BJ (cell line): ENCODE data around the gene COIL. TPM values are rescaled to one million over a fixed set of nuclear protein-coding genes. Genes with fewer than 3 reads are reported as not detected.
A peak's percentile ranks its signal among the peaks of the same experiment; 100 is the strongest.

Experiments
- CTCF ChIA-PET: fragments of 350-600 bp; formaldehyde crosslinking; extraction: SDS; loops from one replicate; lab custom pipeline; 2021; ENCODE audit warnings: antibody characterized with exemption, inconsistent platforms; lab: Yijun Ruan, JAX
- POLR2A ChIA-PET: fragments of 300-600 bp; sonication (Branson Sonifier 250); formaldehyde crosslinking; extraction: SDS; loops from one replicate; lab custom pipeline; 2021; ENCODE audit warnings: antibody characterized with exemption; lab: Charles Lee
- DNase-seq: peaks from one replicate; pipeline ENCODE4 v3.0.0-alpha.2; 2011; ENCODE audit warnings: low read depth
- H3K27me3 ChIP-seq: 2 replicates; pipeline ENCODE4 v1.6.0; 2011; ENCODE audit warnings: low read length; ENCODE audit not compliant: control insufficient read depth, insufficient read depth
- H3K36me3 ChIP-seq: 2 replicates; pipeline ENCODE4 v1.5.1; 2011; ENCODE audit warnings: low read length; ENCODE audit not compliant: control insufficient read depth, insufficient read depth
- H3K4me3 ChIP-seq: 2 replicates; pipeline ENCODE4 v1.5.1; 2011; ENCODE audit warnings: low read depth, mild to moderate bottlenecking, control low read depth, low read length
- polyA plus RNA-seq: library from polyadenylated mRNA; depleted of rRNA; stranded (reverse); fragments of >200 nt; gene quantifications from 2 replicates; pipeline ENCODE4 v1.2.3, GENCODE V29; 2011
- TF ChIP-seq, protein P1 (sequence below): IDR thresholded peaks from 2 replicates; pipeline ENCODE4 v1.5.1; 2011; ENCODE audit warnings: low read depth, mild to moderate bottlenecking, control low read depth, inconsistent platforms, low read length, moderate library complexity; ENCODE audit not compliant: insufficient read depth

COIL gene
- polyA plus RNA-seq, 1 experiment: 2.8 TPM

DNA sequence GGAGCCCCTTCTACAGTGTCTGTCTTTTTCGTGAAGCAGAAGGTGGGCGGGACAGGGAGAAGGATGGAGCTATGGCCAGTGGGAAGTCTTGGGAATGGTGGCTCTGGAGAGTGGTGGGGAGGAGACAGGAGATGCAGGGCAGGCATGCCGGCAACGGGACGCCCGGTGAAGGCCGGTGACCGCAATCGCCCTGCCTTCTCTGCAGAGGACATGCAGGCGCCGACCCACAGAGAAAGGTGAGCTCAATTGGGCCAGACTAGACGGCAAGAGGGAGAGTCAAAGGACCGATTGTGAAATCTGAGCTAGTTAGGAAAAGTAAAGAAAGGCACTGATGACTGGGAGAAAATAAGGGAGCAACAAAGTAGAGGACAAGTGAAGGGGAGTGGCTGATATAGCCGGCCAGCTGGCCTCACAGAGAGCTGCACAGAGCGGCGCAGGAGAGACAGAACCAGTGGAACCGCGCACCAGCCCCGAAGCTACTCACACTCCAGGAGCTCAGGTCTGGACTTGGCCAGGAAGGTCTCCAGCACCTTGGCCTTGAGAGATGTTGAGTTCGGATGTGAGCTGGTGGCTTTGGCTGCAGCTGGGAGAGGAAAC lies 65.9 kb downstream of the COIL start:
- ChIA-PET POLR2A (no interaction called here), CTCF (interaction anchor here (0.6 to 1.3 kb wide), 2 partner anchors 10 to 1816 kb away, joined by 3 to 4 read pairs; no protein-coding TSS in a partner anchor)
- H3K36me3 ChIP-seq: peaks cover 38% of the 10 kb centered on the region

DNA sequence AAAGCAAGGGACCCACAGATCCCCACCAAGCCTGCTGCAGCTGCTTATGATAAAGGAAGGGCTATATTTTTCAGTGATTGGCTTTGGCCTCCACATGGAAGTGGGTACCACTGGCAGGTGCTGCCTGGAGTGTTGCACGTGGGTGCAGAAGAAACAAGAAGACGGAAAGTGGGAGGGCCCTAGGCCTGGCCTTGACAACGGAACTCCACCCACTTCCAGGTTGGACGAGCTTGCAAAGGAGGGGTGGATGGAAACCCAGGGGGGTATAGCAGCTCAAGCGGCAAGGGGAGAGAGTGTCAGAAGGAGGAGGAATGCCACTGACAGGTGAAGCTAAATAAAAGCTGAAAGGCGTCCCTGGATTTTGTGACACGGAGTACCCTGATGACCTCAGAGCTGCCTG lies 67.3 kb downstream of the COIL start:
- Histone ChIP-seq H3K4me3 (no peak overlapping the region), H3K27me3 (no peaks in the 10 kb centered on the region), H3K36me3 (peaks cover 38% of the 10 kb centered on the region)
- CTCF ChIA-PET: interaction anchor here (0.6 kb wide), 1 partner anchor 1393 kb away, joined by 3 read pairs; no protein-coding TSS in a partner anchor
- no peak for DNase-seq
- POLR2A ChIA-PET: interaction anchor here (0.9 kb wide), 1 partner anchor 17 kb away, joined by 3 read pairs; no protein-coding TSS in a partner anchor
- TF ChIP-seq, protein P1, sequence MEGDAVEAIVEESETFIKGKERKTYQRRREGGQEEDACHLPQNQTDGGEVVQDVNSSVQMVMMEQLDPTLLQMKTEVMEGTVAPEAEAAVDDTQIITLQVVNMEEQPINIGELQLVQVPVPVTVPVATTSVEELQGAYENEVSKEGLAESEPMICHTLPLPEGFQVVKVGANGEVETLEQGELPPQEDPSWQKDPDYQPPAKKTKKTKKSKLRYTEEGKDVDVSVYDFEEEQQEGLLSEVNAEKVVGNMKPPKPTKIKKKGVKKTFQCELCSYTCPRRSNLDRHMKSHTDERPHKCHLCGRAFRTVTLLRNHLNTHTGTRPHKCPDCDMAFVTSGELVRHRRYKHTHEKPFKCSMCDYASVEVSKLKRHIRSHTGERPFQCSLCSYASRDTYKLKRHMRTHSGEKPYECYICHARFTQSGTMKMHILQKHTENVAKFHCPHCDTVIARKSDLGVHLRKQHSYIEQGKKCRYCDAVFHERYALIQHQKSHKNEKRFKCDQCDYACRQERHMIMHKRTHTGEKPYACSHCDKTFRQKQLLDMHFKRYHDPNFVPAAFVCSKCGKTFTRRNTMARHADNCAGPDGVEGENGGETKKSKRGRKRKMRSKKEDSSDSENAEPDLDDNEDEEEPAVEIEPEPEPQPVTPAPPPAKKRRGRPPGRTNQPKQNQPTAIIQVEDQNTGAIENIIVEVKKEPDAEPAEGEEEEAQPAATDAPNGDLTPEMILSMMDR: no peak

More for the DNA sequence above, 65.9 kb downstream of the COIL start:
- H3K27me3 ChIP-seq: no peaks in the 10 kb centered on the region
- TF ChIP-seq, protein P1: no peak
- DNase-seq: no peak
- H3K4me3 ChIP-seq: no peak overlapping the region

DNA sequence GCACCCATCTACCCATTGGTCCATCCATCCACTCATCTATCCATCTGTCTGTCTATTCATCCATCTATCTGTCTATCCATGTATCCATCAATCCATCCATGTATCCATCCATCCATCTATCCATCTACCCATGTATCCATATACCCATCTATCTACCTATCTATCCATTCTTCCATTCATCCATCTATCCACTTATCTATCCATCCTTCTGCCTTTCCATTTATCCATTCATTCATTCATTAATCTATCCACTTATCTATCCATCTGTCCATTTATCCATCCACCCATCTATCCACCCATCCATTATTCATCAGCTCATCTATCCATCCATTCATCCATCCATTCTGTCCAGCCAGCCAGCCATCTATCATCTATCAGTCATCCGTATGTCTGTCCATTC lies 68.5 kb downstream of the COIL start:
- peaks cover 33% of the 10 kb centered on the region for H3K36me3 ChIP-seq
- ChIA-PET CTCF (interaction anchor here (1.2 kb wide), 2 partner anchors 11 to 12 kb away, joined by 3 to 4 read pairs; no protein-coding TSS in a partner anchor), POLR2A (no interaction called here)
- DNase-seq: no peak
- TF ChIP-seq, protein P1: no peak
- H3K27me3 ChIP-seq: no peaks in the 10 kb centered on the region
- H3K4me3 ChIP-seq: no peak overlapping the region

DNA sequence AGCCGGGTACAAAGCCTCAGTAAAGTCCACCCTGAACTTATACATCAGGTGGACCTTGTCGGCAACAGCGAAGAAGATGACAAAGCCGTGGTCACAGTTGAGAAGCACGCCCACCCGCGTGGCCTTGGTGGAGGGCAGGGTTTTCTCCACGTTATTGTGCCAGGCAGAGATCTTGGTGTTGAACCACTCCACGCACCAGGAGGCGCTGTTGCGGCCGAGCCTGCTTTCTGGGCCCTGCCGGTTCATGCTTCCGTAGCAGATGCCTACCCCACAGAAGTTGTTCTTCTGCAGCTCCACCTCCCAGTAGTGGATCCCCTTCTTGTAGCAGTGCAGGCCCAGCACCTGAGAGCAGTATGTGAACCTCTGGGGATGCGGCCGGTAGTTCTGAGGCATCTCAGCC lies 69.1 kb downstream of the COIL start:
- peaks cover 28% of the 10 kb centered on the region for H3K36me3 ChIP-seq
- no peak overlapping the region for H3K4me3 ChIP-seq
- CTCF ChIA-PET: interaction anchor here (1.0 to 1.2 kb wide), 3 partner anchors 12 to 75 kb away, joined by 3 to 4 read pairs (median 3); no protein-coding TSS in a partner anchor
- POLR2A ChIA-PET: no interaction called here
- no peak for DNase-seq
- H3K27me3 ChIP-seq: no peaks in the 10 kb centered on the region
- TF ChIP-seq, protein P1: peak; percentile 35

DNA sequence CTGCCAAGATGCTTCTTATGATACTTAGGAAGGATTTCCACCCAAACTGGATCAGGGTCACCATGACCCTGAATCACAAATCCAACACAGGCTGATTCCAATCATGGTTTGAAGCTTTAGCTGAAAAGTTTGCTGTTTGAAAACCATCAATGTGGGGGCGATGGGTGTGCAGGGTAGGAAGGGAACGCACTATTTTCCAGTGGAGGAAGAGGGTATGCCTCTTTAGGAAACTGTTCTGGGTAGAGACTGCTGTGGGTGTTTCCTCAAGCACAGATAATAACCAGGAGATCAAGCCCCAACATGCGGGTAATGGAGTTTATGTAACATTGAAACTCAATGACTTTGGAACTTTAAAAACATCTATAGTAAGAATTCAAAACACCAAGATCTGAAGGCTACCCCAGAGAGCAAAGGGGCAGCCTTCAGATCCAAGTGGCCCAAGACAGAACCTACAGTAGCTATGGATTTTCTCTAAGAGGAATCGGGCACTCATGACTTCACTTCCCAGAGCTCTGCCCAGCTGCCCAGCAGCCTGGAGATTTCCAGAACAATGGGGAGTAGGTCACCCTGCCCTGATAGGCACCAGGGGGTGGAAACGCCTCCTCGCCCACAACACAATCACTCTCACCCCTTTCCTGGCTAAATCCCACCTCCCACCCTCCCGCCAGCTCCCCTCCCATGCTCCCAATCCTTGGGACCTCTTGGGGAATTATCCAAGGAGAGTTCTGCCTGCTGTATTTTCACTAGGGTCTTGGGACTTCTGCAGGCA lies 69.8 kb downstream of the COIL start:
- CTCF ChIA-PET: interaction anchor here (0.7 to 1.2 kb wide), 5 partner anchors 11 to 394 kb away, joined by 3 to 7 read pairs (median 3); no protein-coding TSS in a partner anchor
- Histone ChIP-seq H3K27me3 (no peaks in the 10 kb centered on the region), H3K36me3 (peaks cover 32% of the 10 kb centered on the region), H3K4me3 (no peak overlapping the region)
- POLR2A ChIA-PET: no interaction called here
- TF ChIP-seq, protein P1: no peak
- no peak for DNase-seq
